Testis (tissue), 3 donors: Measurements from ENCODE around the gene GNAI3. TPM values are rescaled to one million over a fixed set of nuclear protein-coding genes. Genes with fewer than 3 reads are reported as not detected.
A peak's percentile ranks its signal among the peaks of the same experiment; 100 is the strongest.

Source experiments
- DNase-seq: peaks from one replicate; pipeline ENCODE4 v3.0.0-alpha.2; 2019
- H3K27ac ChIP-seq, 2 donors: fragments of 200-600 bp; sonication (generic); one replicate each; pipeline ENCODE4 v1.5.1; 2019
- H3K27me3 ChIP-seq: fragments of 200-600 bp; sonication (generic); one replicate; pipeline ENCODE4 v1.5.1; 2019
- H3K36me3 ChIP-seq: fragments of 200-600 bp; sonication (generic); one replicate; pipeline ENCODE4 v1.5.1; 2017; ENCODE audit warnings: low read depth; ENCODE audit errors: missing control alignments
- H3K4me1 ChIP-seq: fragments of 200-600 bp; sonication (generic); one replicate; pipeline ENCODE4 v1.5.1; 2019
- H3K4me3 ChIP-seq, 2 donors: fragments of 200-600 bp; sonication (generic); one replicate each; pipeline ENCODE4 v1.5.1; 2017 to 2019
- H3K9me3 ChIP-seq: fragments of 200-600 bp; sonication (generic); one replicate; pipeline ENCODE4 v1.5.1; 2017
- CTCF ChIP-seq, 3 experiments: fragments of 450-650 bp in 2 of 3; fragments of 200-600 bp in 1 of 3; sonication (generic) in 1 of 3; IDR thresholded peaks; one replicate each; pipeline ENCODE4 v1.5.1; 2016 to 2019; ENCODE audit warnings: antibody characterized with exemption in 3 of 3, mild to moderate bottlenecking in 2 of 3, moderate library complexity in 1 of 3
- POLR2A ChIP-seq: fragments of 450-650 bp; IDR thresholded peaks from one replicate; pipeline ENCODE4 v1.6.1; 2017; ENCODE audit warnings: antibody characterized with exemption, mild to moderate bottlenecking, moderate library complexity
- WGBS, 2 donors: methylation state at CpG; one replicate each; pipeline ENCODE4 v1.1.5; 2018; 5-methylcytosine and 5-hydroxymethylcytosine counted together
- intact Hi-C: fragments of 100-400 bp; cut with DNase I; formaldehyde crosslinking; loops from one replicate; pipeline ENCODE4 v1.15.1; 2023; ENCODE audit warnings: low total_unique reads
- polyA plus RNA-seq: library from polyadenylated mRNA; stranded (reverse); fragments of 350-450 nt; fragmentation: Illumina TruSeq; extraction: RNeasy Lipid Tissue Mini Kit (QIAGEN cat#74804); gene quantifications from one replicate; pipeline ENCODE4 v1.2.3, GENCODE V29; 2014; ENCODE audit warnings: low read depth, low replicate concordance; ENCODE audit not compliant: insufficient read depth
- total RNA-seq, 2 donors: library from RNA; depleted of rRNA; stranded (reverse); fragments of >200 nt; gene quantifications; one replicate each; pipeline ENCODE4 v1.2.3, GENCODE V29; 2016

The GNAI3 gene
- total and polyA plus RNA-seq, 3 donors from 2014 or later, result 5.7 to 5.9 (median 5.8) TPM

GRCh38 chr1:109531826-109532364 is 16.5 kb upstream of the GNAI3 start:
- no peak for DNase-seq
- no peak for TF ChIP-seq CTCF (IDR thresholded peaks at IDR 0.05)
- no peak for TF ChIP-seq POLR2A

GRCh38 chr1:109532365-109533136 is 15.9 kb upstream of the GNAI3 start:
- H3K4me3 ChIP-seq, result no peak overlapping the region
- H3K4me1 ChIP-seq, result peaks cover 49% of the 10 kb centered on the region
- H3K27me3 ChIP-seq, result no peaks in the 10 kb centered on the region
- 26 to 34% methylated on average over 9 to 12 of the region's 12 CpGs for WGBS, 2 donors
- H3K27ac ChIP-seq, result peak overlapping the region; percentile 63 to 73
- no peaks in the 10 kb centered on the region for H3K9me3 ChIP-seq
- DNase-seq, result peak; percentile 89
- TF ChIP-seq CTCF (IDR thresholded peaks at IDR 0.05) (peak; percentile 95 to 99 (median 99)), POLR2A (no peak)
- intact Hi-C loops, result loop anchor here (5.0 kb wide), 1 partner anchor 40 kb away; the partner anchor contains the start of gene CYB561D1
- H3K36me3 ChIP-seq, result no peaks in the 10 kb centered on the region

More at GRCh38 chr1:109531826-109532364, 16.5 kb upstream of the GNAI3 start:
- Histone ChIP-seq H3K27ac (peak overlapping the region; percentile 63 to 73), H3K4me1 (peaks cover 48% of the 10 kb centered on the region), H3K9me3 (no peaks in the 10 kb centered on the region), H3K27me3 (no peaks in the 10 kb centered on the region), H3K36me3 (no peaks in the 10 kb centered on the region), H3K4me3 (no peak overlapping the region)
- intact Hi-C loops, result loop anchor here (5.0 kb wide), 1 partner anchor 40 kb away; the partner anchor contains the start of gene CYB561D1
- WGBS, 2 donors, result 31 to 33% methylated on average over 12 to 16 of the region's 16 CpGs

GRCh38 chr1:109534307-109534858 is 14.0 kb upstream of the GNAI3 start:
- Histone ChIP-seq H3K4me1 (peaks cover 49% of the 10 kb centered on the region), H3K4me3 (no peak overlapping the region), H3K9me3 (no peaks in the 10 kb centered on the region), H3K27ac (no peak overlapping the region), H3K27me3 (no peaks in the 10 kb centered on the region), H3K36me3 (no peaks in the 10 kb centered on the region)
- no peak for DNase-seq
- TF ChIP-seq CTCF (IDR thresholded peaks at IDR 0.05), result no peak
- TF ChIP-seq POLR2A, result no peak
- 86 to 87% methylated on average over 1 of the region's 1 CpG for WGBS, 2 donors
- intact Hi-C loops, result loop anchor here (5.0 kb wide), 1 partner anchor 42 kb away; the partner anchor contains the start of gene CYB561D1

GRCh38 chr1:109535481-109535880 is 12.9 kb upstream of the GNAI3 start:
- no peaks in the 10 kb centered on the region for H3K36me3 ChIP-seq
- H3K27ac ChIP-seq, result no peak overlapping the region
- H3K4me1 ChIP-seq, result peaks cover 48% of the 10 kb centered on the region
- TF ChIP-seq CTCF (IDR thresholded peaks at IDR 0.05), result no peak
- no peak for TF ChIP-seq POLR2A
- intact Hi-C loops, result no loop called here
- DNase-seq, result no peak
- H3K27me3 ChIP-seq, result no peaks in the 10 kb centered on the region
- H3K4me3 ChIP-seq, result no peak overlapping the region
- 70 to 77% methylated on average over 4 of the region's 4 CpGs for WGBS, 2 donors
- H3K9me3 ChIP-seq, result no peaks in the 10 kb centered on the region
